CD4-positive, alpha-beta T cell treated with Interleukin-17A for 1 hour (primary cell): ENCODE results near the gene PSMD9.
"Not testable (repeated sequence)": the region's sequence is repeated elsewhere in the genome, so short reads cannot be mapped to it uniquely, and the experiment has no call there.

ENCODE experiments used
- DNase-seq: peaks from one replicate; pipeline ENCODE4 v3.0.0-alpha.2; 2020

Gene PSMD9

DNA sequence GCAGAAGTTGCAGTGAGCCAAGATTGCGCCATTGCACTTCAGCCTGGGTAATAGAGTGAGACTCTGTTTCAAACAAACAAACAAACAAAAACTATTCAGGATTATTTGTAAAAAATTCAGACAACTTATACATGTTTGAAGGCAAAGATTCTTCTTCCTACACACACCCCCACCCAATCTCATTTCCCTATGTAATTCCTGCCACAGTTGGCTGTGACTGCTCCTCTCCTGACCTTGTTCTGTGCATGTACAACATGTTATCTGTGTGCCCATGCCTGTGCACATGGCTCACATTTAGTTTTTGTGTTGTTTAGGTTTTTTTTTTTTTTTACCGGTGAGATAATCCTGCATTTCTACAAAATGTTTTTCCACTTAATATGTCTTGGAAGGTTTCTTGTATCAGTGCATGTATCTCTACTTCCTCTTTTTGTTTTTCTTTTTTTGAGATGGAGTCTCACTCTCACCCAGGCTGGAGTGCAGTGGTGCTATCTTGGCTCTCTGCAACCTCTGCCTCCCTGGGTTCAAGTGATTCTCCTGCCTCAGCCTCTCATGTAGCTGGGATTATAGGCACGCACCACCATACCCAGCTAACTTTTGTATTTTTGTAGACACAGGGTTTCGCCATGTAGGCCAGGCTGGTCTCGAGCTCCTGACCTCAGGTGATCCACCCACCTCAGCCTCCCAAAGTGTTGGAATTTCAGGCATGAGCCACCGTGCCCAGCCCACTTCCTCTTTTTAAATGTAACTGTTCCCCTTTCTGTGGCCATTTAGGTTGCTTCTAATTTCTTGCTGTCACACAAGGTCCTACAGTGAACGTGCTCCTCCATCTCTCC lies 38.5 kb downstream of the PSMD9 start:
- no peak for DNase-seq

DNA sequence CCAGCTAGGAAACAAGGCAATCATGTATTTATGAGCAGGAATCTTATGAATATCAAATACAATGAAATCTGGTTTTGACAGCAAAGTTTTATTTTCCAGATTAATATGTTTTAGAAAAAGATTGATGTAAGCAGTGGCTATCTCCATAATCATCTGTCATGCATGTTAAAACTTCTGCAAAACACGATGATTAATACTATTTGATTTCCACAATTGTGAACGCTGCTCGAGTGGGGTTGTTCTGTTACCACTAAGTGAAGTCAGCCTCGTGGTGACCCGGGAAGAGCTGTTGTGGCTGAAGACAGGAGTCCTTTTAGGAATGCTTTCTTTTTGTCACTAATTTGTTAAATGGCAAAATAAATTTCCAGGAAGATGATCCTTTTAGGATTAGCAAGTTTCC lies 39.2 kb downstream of the PSMD9 start:
- DNase-seq: no peak

GRCh38 chr12:121929545-121929944 lies 41.0 kb downstream of the PSMD9 start:
- DNase-seq: not testable (repeated sequence)

DNA sequence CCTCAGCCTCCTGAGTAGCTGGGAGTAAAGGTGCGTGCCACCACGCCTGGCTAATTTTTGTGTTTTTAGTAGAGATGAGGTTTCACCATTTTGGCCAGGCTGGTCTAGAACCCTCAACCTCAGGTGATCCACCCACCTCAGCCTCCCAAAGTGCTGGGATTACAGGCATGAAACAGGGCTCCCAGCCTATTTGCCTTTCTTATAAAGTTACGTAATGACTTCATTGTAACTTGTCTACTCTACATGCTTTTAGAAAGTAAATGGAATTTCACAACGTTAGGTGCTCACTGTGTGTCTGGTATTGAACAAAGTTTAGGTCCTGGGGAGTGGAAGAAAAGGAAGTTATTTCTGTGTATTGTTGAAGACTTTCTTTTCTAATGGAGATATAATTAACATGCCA lies 42.3 kb downstream of the PSMD9 start:
- no peak for DNase-seq

DNA sequence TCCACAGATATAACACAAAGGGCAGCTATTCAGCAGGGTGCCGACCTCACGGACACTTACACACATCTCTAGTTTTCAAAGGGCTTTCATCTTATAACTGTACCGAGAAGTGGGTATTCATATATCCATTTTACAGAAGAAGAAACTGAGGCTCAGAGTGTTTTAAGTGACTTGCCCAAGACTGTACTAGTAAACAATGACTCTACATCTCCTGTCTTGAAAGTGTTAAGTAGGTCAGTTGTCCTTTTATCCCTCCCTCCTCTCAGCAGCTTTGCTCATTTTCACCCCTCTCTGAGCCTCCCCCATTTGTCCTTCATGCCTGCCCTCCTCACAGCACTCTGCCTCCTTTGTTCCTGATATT lies 43.6 kb downstream of the PSMD9 start:
- DNase-seq: no peak

- no peak for DNase-seq
Observed at GRCh38 chr12:121932914-121933521, 44.4 kb downstream of the PSMD9 start.

DNA sequence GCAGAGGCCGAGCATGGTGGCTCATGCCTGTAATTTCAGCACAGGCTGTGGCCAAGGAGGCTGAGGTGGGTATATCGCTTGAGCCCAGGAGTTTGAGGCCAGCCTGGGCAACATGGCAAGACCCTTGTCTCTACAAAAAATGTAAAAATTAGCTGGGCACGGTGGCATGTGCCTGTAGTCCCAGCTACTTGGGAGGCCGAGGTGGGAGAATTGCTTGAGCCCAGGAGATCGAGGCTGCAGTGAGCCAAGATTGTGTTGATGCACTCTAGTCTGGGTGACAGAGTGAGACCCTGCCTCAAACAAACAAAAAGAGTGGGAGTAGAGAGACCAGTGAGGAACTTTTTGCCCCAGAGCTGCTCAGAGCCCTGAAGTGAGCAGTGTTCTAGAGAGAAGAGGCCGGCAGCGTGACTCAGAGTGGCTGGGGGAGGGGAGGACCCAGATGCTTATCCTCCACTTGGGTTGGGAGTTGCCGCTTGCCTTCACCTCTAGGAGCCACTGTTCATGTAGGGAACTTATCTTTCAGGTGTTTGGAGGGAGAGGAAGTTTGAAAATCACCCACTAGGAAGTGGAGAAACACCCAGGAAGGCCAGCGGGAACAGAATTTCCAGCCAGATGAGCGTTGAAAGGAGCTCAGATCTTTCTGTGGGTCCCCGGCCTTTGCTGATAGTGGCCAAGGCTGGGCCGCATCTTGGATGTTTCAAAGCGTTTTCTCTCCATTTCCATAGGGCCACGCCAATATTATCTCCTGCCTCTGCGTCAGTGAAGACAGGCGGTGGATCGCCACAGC lies 45.1 kb downstream of the PSMD9 start:
- no peak for DNase-seq

- DNase-seq: no peak
Observed at GRCh38 chr12:121934309-121934664, 45.7 kb downstream of the PSMD9 start.

GRCh38 chr12:121937654-121938053 lies 49.1 kb downstream of the PSMD9 start:
- DNase-seq: no peak

DNA sequence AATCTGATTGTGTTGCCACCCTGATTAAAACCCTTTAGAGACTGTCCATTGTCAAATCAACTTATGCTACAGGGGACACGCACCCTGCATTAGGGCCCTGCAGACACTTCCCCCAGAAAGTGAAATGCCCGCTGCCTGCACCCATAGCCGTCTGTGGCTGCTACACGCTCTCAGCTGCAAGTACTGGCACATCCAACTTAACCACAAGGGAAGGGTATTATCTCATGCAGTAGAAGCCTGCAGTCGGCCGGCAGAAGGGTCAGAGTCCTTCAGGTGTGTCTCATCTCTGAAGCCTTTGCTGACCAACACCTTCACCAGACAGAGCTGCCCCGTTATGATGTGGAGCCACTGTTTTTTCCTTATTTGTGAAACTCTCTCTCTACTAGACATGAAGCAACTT lies 50.6 kb downstream of the PSMD9 start:
- no peak for DNase-seq

- DNase-seq: no peak
Observed at GRCh38 chr12:121939992-121940766, 51.6 kb downstream of the PSMD9 start.

GRCh38 chr12:121942145-121942718 lies 53.6 kb downstream of the PSMD9 start:
- no peak for DNase-seq

- DNase-seq: no peak
Observed at GRCh38 chr12:121943926-121944325, 55.3 kb downstream of the PSMD9 start.

DNA sequence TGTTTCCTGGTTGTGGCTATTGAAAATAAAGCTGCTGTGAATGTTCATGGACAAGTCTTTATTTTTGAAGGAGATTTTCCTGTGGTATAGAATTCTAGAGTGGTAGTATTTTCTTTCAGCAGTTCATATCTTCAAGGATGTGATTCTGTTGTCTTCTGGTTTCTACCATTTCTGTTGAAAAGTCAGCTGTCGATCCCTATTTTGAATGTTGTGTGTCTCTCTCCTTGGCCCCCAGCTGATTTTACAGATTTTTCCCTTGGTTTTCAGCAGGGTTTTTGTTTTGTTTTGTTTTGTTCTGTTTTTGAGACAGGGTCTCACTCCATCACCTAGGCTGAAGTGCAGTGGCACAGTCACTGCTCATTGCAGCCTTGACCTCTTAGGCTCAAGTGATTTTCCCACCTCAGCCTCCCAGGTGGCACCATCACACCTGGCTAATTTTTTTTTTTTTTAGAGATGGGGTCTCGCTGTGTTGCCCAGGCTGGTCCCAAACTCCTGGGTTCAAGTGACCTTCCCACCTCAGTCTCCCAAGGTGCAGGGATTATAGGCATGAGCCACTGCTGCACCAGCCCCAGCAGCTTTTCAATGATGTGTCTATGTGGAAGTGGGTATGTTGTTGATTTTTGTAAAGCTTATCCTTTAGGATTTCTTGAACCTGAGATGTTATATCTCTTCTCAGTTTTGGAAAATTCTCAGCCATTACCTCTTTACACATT lies 57.9 kb downstream of the PSMD9 start:
- DNase-seq: no peak

DNA sequence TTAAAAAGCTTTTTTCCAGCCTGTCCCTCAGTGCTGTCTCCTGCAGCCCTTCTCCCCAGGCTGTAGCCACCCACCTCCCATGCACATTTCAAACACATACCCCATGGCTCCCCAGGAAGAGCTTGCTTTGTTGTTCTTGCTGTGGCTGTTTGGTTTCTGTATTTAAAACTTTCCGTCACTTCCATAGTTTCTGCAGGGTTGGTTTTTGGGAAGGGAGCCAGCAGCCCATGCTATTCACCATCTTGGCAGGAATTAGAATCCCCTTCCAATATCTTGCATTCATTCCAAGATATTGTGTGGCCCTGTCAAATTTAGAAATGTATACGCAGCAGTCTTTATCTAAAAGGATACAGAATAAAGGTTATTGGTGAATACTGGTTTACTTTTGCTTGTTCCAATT lies 59.4 kb downstream of the PSMD9 start:
- DNase-seq: no peak

DNA sequence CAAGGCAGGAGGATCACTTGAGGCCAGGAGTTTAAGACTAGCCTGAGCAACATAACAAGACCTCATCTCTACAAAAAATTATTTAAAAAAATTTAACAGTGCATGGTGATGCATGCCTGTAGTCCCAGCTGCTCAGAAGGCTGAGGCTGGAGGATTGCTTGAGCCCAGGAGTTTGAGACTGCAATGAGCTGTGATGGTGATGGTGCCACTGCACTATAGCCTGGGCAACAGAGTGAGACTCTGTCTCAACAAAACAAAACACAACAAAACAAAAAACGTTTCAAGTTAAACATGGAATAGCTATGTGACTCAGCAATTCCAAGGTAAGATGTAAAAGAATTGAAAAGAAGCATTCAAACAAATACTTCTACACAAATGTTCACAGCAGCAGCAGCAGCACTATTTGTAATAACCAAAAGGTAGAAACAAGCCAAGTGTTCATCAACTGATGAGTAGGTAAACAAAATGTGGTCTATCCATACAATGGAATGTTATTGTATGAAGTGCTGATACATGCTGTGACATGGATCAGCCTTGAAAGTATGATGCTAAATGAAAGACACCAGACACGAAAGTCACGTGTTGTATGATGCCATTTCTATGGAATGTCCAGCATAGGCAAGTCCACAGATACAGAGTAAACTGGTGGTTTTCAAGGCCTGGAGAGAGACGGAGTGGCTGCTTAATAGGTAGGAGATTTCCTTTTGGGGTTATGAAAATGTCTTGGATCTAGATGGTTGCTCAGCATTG lies 61.2 kb downstream of the PSMD9 start:
- no peak for DNase-seq

GRCh38 chr12:121953117-121953692 lies 64.6 kb downstream of the PSMD9 start:
- DNase-seq: no peak

GRCh38 chr12:121953695-121954094 lies 65.1 kb downstream of the PSMD9 start:
- DNase-seq: no peak

- no peak for DNase-seq
Observed at GRCh38 chr12:121955258-121956237, 67.0 kb downstream of the PSMD9 start.
